HG03135 (cell line): ENCODE measurements around the gene SCGB1C2.
"Not testable (repeated sequence)": the region's sequence is repeated elsewhere in the genome, so short reads cannot be mapped to it uniquely, and the experiment has no call there.

Experiments used
- ATAC-seq: cut with Tn5 transposase; IDR thresholded peaks from one replicate; pipeline ENCODE4 v1.9.1; 2021; ENCODE audit warnings: mild to moderate bottlenecking, moderate library complexity; ENCODE audit not compliant: unreplicated experiment

Gene SCGB1C2

DNA sequence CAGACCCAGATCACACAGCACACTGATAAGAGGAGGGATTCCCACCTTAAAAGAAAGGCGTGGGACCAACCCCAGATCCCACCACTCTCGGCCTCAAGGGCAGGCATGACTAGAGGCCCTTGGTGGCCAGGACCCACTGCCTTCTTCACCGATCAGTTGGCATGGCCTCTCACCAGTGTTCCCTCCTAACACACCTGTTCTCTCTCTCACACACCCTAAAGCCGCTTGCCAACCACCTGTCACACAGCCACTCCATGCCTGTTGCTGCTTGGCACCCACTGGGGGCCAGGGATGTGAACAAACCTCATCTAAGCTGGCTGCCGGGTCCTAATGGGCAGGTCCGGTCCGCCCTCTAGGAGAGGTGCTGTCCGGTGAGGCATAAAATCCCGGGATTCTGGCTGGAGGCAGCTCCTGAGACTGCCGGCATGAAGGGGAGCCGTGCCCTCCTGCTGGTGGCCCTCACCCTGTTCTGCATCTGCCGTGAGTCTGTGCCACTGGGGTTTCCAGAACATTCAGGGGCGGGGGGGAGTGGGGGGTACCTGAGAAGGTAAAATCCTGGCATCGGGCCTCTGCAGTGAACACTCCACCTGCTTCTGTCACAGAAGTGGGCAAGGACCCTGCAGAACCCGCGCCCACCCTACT lies at the start of gene SCGB1C2:
TSS of gene SCGB1C2 (plus strand) at position 404 of the 642 bp plus-strand sequence. CDS start at position 426, 22 bp downstream.
- ATAC-seq: not testable (repeated sequence)

DNA sequence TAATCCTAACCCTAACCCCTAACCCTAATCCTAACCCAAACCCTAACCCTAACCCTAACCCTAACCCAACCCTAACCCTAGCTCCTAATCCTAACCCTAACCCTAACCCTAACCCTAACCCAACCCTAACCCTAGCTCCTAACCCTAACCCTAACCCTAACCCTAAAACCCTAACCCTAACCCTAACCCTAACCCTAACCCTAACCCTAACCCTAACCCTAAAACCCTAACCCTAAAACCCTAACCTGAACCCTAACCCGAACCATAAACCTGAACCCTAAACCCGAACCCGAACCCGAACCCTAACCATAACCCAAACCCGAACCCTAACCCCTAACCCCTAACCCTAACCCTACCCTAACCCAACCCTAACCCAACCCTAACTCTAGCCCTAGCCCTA lies 24.3 kb upstream of the SCGB1C2 start:
- ATAC-seq: not testable (repeated sequence)

DNA sequence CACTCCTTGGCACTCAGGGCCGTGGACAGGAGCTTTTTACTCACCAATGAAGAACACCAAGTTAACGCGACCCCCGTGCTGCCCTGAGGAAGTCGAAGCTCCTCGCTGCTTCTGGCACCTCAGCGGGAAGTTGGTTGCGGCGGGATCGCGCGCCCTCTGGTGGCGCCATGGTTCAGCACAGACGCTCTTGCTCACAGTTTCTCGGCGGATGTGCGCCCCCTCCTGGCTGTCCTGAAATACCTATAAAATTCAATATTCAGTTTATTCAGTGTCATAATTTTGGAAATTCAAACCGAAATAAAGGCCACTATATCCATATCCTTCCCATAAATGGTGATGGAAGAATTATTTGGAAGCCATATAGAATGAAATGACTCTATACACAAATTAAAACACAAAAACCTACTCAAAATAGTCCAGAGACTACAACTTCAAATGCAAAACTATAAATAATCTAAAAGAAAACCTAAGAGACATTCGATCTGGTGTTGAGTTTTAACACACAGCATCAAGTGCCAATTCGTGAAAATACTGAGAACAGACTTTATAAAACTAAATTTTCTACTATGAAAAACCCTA lies 18.9 kb upstream of the SCGB1C2 start:
- not testable (repeated sequence) for ATAC-seq

DNA sequence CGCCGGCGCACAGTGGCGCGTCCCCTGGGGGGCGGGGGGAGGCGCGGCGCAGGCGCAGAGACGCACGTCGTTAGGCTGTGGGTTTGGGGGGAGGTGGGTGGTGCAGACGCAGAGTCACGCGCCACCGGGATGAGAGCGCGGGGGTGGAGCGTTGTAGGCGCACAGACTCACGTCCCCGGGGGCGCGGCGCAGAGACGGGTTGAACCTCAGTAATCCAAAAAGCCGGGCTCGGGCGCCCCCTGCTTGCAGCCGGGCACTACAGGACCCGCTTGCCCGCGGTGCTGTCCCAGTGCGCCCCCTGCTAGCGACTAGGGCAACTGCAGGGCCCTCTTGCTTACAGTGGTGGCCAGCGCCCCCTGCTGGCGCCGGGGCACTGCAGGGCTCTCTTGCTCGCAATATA lies 3.4 kb upstream of the SCGB1C2 start:
- not testable (repeated sequence) for ATAC-seq

DNA sequence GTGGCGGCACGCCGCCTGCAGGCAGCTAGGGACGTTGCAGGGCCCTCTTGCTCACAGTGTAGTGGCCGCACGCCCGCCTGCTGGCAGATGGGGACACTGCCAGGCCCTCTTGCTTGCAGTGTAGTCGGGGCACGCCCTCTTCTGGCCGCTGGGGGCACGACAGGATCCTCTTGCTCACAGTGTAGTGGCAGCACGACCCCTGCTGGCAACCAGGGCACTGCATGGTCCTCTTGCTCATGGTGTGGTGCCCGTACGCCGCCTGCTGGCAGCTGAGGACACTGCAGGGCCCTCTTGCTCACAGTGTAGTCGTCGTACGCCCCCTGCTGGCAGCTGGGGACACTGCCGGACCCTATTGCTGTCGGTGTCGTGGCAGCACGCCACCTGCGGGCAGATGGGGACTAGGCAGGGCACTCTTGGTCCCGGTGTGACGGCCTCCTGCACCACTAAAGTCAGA lies 3.0 kb upstream of the SCGB1C2 start:
- peak; percentile 79 for ATAC-seq

DNA sequence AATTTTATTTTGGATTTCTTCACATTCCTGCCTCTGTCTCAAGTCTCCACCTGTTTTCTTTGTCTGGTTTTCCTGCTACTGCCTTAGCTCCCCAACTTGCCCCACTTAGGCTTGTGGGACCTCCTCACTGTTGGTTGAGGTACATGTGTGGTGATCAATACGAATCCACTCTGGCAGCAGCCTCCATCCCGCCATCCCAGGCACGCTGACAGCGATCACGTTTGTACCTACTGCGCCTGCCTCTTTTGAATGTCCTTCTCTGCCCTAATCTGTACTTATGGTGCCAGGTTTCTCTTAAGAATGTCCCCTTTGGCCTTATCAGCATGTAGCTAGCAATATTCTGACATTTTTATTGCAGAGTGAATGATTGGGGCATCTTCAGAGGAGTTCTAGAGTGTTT lies 2.3 kb upstream of the SCGB1C2 start:
- not testable (repeated sequence) for ATAC-seq

DNA sequence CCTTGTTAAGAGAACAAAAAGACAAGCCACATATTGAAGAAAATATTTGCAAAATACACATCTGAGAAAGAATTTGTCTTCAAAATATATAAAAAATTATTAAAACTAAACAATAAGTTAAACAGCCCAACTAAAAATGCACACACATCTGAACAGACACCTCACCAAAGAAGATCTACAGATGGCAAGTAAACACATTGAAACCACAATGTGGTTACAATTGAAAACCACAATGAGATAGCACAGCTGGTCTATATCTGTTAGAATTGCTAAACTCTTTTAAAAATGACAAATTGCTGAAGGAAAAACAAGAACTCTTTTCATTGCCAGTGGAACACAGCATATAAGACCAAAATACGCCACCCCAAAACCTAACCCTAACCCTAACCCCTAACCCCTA lies 1.5 kb upstream of the SCGB1C2 start:
- ATAC-seq: not testable (repeated sequence)

DNA sequence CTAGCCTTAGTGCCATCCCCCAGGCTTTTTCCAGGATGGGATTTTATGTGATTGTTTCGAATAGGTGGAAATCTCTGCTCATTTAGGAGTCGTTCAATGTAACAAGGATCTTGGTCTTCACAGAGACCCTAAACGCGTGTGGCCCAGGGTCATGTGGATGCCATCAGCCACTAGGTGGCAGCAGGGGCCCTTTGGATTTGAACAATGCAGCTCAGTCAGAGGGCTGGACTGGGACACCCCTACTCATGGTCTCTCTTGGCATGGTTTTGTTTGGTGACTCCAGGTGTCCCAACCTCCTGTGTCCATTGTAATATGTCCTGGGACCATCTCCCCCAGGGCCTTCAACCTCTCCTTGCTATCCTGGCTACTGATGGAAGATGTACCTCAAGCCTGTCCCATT lies 838 bp upstream of the SCGB1C2 start:
- peak; percentile 69 for ATAC-seq

DNA sequence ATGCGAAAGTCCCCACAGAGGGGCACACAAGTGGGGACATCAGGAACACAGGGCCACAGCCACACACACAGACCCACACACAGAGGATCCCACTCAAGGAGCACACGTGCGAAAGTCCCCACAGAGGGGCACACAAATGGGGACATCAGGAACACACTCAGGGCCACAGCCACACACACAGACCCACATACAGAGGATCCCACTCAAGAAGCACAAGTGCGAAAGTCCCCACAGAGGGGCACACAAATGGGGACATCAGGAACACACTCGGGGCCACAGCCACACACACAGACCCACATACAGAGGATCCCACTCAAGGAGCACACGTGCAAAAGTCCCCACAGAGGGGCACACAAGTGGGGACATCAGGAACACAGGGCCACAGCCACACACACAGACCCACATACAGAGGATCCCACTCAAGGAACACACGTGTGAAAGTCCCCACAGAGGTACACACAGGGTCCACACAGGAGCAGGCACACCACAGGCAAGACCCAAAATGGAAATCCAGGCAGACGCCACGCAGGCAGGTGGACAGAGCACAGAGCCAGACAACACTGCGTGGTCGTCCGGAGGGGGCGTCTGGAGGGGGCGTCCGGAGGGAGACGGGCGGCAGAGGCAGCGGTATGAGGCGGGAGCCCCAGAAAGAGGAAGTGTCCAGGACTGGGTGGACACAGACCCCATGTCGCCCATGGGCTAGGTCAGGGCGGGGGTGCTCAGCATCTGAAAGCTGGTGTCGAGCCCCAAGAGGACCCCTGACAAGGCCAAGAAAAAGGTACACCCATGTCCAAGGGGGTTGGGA lies 2.2 kb downstream of the SCGB1C2 start:
- not testable (repeated sequence) for ATAC-seq

DNA sequence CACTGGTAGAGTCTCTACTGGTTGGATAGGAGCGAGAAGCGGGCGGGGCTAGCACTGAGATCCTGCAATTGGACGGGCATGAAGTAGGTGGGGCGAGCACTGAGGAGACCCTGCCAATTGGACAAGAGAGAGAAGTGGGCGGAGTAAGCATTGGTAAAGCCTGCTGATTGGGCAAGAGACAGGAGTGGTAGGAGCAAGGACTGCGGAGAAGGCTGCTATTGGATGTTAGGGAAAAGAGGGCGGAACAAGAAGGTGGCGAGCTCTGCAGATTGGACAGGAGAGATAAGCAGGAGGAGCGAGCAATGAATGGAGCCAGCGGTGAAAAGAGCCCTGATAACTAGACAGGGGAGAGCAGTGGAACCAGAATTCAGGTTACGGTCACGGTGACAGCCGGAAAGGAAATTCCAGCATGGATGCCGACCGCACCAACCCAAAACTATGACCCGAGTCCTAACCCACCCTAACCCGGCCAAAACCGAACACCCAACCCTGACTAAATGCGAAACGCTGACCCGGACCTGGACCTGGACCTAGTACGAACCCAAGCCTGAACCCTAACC lies 4.8 kb downstream of the SCGB1C2 start:
- no peak for ATAC-seq

DNA sequence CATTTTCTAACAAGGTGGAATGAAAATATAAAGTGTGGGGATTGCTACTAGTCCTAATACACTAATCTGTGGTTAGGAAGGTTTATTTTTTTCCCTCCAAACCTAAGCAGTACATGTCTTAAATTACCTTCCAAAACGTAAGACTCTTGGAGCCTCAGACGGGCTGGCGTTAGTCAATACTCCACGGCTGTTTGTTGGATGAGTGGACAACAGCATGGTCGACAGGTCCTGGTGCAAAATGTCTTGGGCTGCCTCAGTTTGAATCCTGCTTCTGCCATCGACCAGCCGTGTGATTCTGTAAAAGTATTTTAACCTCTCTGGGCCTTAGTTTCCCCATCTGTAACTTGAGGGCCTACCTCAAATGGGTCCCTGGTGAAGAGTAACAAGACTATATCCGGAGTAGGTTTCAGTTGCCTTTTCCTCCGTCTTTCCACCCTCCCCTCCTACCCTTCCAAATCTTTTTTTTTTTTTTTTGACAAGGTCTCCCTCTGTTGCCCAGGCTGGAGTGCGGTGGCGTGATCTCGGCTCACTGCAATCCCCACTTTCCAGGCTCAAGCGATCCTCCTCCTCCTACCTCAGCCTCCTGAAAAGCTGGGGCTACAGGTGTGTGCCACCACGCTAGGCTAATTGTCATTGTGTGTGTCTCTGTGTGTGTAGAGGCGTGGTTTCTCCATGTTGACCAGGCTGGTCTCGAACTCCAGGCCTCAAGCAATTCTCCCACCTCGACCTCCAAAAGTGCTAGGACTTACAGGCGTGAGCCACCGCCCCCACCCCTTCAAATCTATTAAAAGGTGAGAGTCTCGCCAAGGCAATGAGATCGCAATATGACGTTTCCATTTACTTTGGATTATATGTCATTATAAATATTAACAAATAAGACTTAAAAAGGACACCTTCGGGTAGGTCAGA lies 5.8 kb downstream of the SCGB1C2 start:
- no peak for ATAC-seq

DNA sequence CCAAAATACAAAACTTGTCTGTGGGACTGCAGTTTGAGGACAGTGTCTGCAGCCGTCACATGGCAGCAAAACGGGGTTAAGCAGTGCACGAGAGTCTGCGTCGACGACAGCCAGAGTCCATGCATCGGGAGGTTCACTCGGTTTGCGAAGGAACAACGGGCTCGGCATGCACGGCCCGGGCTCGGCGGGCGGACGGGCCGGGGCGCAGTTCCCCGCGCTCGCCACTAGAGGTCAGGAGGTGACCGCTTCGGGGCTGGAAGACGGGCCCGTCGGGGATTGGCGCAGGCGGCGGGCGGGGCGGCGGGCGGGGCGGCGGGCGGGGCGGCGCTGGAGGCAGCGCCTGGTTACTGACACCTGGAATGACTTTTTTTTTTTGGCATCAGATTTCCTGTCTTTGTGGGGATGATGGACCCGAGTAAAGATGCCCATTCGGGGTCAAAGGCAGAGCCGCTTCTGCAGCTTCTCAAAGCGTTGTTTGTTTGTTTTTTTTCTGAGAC lies 6.5 kb downstream of the SCGB1C2 start:
- peak; percentile 55 for ATAC-seq

DNA sequence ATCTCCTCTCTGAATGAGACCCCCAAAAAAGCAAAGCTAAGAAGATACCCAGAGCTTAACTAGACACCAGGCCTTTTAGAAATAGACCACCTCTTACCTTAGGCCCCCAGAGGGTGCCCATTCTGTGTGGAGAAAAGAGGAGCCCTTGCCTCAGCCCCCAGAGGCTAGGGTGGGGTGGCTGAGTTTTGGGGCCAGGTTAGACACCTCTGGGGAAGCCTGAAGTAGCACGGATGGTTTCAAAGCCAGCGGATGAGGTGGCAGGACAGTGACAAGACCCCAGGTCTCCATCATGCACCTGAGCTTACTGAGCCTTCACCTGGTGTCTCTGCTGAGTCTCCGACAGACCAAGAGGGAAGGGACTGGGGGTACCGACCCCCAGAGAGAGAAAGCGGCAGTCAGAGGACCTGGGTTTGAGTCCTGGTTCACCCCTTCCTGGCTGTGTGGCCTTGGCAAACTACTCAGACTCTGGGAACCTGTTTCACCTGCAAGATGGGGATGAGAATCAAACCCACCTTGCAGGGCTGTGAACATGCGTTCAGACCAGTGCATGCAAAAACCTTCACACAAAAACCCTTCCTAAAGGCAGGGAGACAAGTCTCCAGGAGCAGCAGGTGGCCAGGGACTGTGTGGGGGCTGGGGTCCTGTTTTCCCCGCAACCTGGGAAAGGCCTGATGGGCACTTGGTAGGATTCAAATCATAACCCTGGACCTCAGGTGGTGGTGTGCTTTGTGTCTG lies 7.7 kb downstream of the SCGB1C2 start:
- no peak for ATAC-seq

DNA sequence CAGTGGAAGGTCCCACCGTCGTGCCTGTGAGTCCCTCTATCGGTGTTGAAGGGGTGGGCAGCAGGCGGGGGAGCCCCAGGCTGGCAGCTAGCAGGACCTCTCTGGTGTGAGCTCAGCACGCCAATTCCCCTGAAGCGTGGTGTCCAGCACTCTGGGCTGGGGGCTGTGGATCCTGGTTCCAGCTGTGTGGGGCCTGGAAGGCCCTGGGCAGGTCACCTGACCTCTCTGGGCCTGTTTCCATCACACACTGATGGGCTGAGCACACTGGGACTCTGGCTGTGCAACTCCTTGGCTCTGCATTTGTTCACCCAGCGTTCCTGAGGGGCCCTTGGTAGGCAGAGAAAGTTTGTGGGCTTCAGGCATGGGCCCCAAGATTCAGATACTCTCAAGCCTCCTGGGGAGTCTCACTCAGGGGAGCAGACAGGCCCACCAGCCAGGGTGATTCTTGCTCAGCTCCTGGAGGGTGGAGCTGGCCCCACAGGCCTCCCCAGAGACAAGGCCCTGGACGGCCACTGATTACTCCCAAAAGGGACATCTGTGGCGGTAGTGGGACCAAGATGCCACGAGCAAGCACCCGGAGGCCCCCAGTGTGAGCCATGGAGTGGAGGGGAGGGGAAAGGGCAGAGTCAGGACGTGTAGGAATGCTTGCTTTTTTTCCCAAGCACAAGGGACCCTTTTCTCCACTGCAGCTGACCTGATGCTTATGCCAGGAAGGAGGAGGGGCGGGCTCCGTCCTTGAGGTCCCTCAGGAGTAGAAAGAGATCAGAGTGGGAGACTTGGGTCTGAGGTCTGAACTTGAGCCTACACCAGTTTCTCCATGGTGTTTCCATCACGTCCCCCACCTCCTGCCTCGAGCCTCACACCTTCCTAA lies 8.5 kb downstream of the SCGB1C2 start:
- ATAC-seq: no peak

DNA sequence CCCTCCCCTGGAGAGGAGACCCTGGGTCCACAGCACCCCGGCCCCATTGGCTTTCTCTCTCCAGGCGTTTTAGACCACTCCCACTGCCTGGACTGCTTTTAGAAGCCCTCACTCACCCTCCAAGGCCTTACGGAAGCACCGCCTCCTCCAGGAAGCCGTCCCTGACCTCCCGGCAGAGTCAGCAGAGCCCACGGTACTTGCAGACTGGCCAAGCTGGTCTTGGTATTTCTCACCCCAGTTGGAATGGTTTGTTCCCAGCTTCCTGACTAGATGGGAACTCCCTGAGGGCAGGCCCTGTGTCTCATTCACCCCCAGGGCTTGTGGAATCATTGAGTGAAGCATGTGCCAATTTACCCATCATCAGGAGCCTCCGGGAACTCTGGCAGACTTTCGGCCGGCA lies 9.2 kb downstream of the SCGB1C2 start:
- no peak for ATAC-seq

DNA sequence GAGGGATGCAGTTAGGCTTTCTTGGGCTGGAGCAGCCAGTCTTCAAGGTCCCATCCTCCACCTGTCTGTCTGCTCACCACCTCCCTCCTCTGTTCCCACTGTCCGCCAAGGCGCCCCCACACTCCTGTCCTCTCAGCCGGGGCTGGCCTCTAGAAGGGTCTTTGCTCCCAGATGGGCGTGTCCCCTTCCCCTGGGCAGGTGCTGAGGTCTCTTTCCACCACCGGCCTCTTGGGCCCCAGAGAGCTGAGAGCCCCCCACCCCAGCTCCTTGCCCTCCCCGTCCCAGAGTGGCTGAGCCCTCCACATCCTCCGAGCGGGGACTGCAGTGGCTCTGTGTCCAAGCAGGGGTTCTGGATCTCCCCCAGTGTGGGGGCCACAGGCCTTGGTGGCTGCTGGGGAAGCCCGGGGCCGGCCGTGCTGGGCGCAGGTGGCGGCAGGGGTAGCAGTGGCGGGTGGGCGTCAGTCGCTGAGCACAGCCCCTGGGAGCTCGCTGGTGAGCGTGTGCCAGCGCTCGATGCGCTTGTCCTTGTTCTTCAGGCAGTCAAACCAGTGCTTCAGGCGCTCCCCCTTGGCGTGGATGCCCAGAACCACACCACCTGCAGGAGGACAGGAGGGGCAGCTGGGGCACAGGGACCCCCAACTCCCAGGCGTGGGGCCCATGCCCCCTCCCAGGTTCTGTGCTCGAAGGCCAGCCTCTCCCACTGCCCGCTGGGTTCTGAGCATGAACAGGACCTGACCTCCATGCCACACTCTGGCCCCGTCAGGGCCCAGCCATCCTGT lies 9.8 kb downstream of the SCGB1C2 start:
- ATAC-seq: no peak

DNA sequence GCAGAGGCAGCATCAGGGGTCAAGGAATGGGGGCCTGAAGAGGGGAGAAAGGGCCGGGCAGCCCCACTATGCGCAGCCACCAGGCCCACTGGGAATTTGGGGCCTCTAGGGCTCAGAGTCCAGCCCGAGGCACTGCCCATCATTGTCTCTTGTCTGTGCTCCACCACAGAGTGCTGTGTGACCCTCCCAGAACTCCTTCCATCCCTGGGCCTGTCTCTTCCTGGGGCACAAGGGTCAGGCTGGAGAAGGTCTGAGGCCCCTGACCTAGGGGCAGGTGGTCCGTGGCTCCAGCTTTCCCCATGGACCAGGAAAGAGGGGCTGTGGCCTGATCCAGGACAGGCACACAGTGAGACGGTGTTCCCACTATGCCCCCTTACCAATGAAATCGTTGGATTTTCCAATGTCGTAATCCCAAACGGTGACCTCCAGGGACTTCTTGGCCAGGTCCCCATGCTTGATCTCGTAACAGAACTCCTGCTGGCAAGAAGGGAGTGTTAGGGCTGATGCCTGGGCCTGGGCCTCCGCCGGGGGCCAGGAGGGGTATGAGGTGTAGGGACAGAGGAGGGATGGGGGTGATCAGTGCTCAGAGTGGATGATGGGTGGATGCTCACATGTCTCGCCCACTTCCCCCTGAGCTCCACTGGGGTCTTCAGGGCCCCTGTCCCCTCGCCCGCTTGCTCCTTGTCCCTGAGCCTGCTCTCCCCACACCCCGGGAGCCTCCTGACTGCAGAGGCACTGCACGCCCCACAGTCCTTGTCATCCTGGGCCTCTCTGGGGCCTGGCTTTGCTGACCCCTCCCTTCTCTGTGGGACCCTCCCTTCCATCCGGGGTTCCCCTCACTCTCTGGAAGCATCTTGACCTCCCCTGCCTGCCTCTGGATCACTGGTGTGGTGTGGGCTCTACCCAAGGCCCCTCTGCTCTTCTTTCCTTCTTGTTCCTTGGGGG lies 10.7 kb downstream of the SCGB1C2 start:
- no peak for ATAC-seq
